GM19468 (cell line): ENCODE measurements around the gene GNG7.

Experiments used
- ATAC-seq: cut with Tn5 transposase; IDR thresholded peaks from one replicate; pipeline ENCODE4 v1.9.1; 2021; ENCODE audit warnings: mild to moderate bottlenecking, moderate library complexity, moderate number of reproducible peaks; ENCODE audit not compliant: unreplicated experiment; ENCODE audit errors: extremely low read depth

The GNG7 gene

GRCh38 chr19:2702170-2703076 lies at the start of gene GNG7:
Gene GNG7, minus strand, starts transcription at chr19:2702694. Its CDS starts 182,006 bp downstream, at chr19:2520688.
- peak; percentile 63 for ATAC-seq

GRCh38 chr19:2751438-2751830 lies 48.9 kb upstream of the GNG7 start:
- no peak for ATAC-seq

GRCh38 chr19:2750808-2751437 lies 48.4 kb upstream of the GNG7 start:
- no peak for ATAC-seq

GRCh38 chr19:2747349-2747748 lies 44.9 kb upstream of the GNG7 start:
- no peak for ATAC-seq

- ATAC-seq, result no peak
These were observed 41.6 kb upstream of the GNG7 start for GRCh38 chr19:2744113-2744512.

GRCh38 chr19:2743099-2743498 lies 40.6 kb upstream of the GNG7 start:
- no peak for ATAC-seq

GRCh38 chr19:2740314-2740656 lies 37.8 kb upstream of the GNG7 start:
- no peak for ATAC-seq

GRCh38 chr19:2739602-2740313 lies 37.3 kb upstream of the GNG7 start, which contains the start of gene SLC39A3:
Gene SLC39A3, minus strand, starts transcription at chr19:2740017. Its CDS starts 2,760 bp downstream, at chr19:2737257.
- peak; percentile 85 for ATAC-seq

- no peak for ATAC-seq
These were observed 34.2 kb upstream of the GNG7 start for GRCh38 chr19:2736550-2737190.

GRCh38 chr19:2735374-2735773 lies 32.9 kb upstream of the GNG7 start:
- no peak for ATAC-seq

- no peak for ATAC-seq
These were observed 32.2 kb upstream of the GNG7 start for GRCh38 chr19:2734589-2735288.

GRCh38 chr19:2733930-2734588 lies 31.6 kb upstream of the GNG7 start:
- no peak for ATAC-seq

GRCh38 chr19:2732883-2733282 lies 30.4 kb upstream of the GNG7 start:
- ATAC-seq, result no peak

GRCh38 chr19:2732157-2732725 lies 29.7 kb upstream of the GNG7 start:
- ATAC-seq, result no peak

GRCh38 chr19:2731181-2731995 lies 28.9 kb upstream of the GNG7 start:
- no peak for ATAC-seq

- no peak for ATAC-seq
These were observed 27.7 kb upstream of the GNG7 start for GRCh38 chr19:2729943-2730818.

GRCh38 chr19:2728783-2729387 lies 26.4 kb upstream of the GNG7 start:
- ATAC-seq, result no peak
